CD14-positive monocyte (primary cell): ENCODE results near the gene NLE1. TPM values are rescaled to one million over a fixed set of nuclear protein-coding genes. Genes with fewer than 3 reads are reported as not detected.

Experiments
- DNase-seq, 3 donors: peaks; one replicate each; pipeline ENCODE4 v3.0.0-alpha.2; 2011 to 2022
- H2AFZ ChIP-seq: 2 replicates; pipeline ENCODE4 v1.6.0; 2012; ENCODE audit warnings: mild to moderate bottlenecking, low read depth, low read length, inconsistent platforms; ENCODE audit not compliant: insufficient read depth, poor library complexity, severe bottlenecking
- H3K27ac ChIP-seq, 2 donors: 1 replicate in 1 of 2; 2 replicates in 1 of 2; pipeline ENCODE4 v1.5.1; 2012 to 2013; ENCODE audit warnings: low read length in 2 of 2, control low read depth in 1 of 2, inconsistent platforms in 1 of 2, low read depth in 1 of 2, mild to moderate bottlenecking in 1 of 2
- H3K27me3 ChIP-seq, 2 donors: one replicate each; pipeline versions ENCODE4 v1.6.0 to v1.6.1; 2011 to 2013; ENCODE audit warnings: low read length in 2 of 2; ENCODE audit not compliant: control insufficient read depth in 2 of 2, insufficient read depth in 2 of 2
- H3K36me3 ChIP-seq, 2 donors: replicated peaks in 1 of 2; 1 replicate in 1 of 2; 2 replicates in 1 of 2; pipeline versions ENCODE4 v1.5.1 to v1.6.1; 2012 to 2013; ENCODE audit warnings: low read length in 2 of 2, control low read depth in 1 of 2, inconsistent platforms in 1 of 2, mild to moderate bottlenecking in 1 of 2; ENCODE audit not compliant: insufficient read depth in 2 of 2, control insufficient read depth in 1 of 2
- H3K4me1 ChIP-seq, 2 donors: 1 replicate in 1 of 2; 2 replicates in 1 of 2; pipeline versions ENCODE4 v1.5.1 to v1.6.1; 2012 to 2013; ENCODE audit warnings: low read length in 2 of 2, control low read depth in 1 of 2, inconsistent platforms in 1 of 2, mild to moderate bottlenecking in 1 of 2, moderate library complexity in 1 of 2; ENCODE audit not compliant: insufficient read depth in 2 of 2, control insufficient read depth in 1 of 2
- H3K4me2 ChIP-seq: replicated peaks from 2 replicates; pipeline ENCODE3; 2012; ENCODE audit warnings: low read length, moderate library complexity, mild to moderate bottlenecking; ENCODE audit not compliant: poor library complexity, severe bottlenecking; ENCODE audit errors: extremely low read depth
- H3K4me3 ChIP-seq, 3 experiments: fragments of 200-600 bp in 1 of 3; sonication (generic) in 1 of 3; replicated peaks in 1 of 3; 1 replicate in 2 of 3; 2 replicates in 1 of 3; pipeline ENCODE4 v1.5.1; 2011 to 2013; ENCODE audit warnings: low read length in 3 of 3, mild to moderate bottlenecking in 3 of 3, control low read depth in 2 of 3, low read depth in 2 of 3, inconsistent platforms in 1 of 3, moderate library complexity in 1 of 3
- H3K79me2 ChIP-seq: 2 replicates; pipeline ENCODE4 v1.6.0; 2012; ENCODE audit warnings: mild to moderate bottlenecking, control low read depth, inconsistent platforms, low read length, moderate library complexity; ENCODE audit not compliant: insufficient read depth
- H3K9ac ChIP-seq: 2 replicates; pipeline ENCODE4 v1.6.0; 2017; ENCODE audit warnings: low read length, mild to moderate bottlenecking; ENCODE audit not compliant: insufficient read depth, poor library complexity, severe bottlenecking
- H3K9me3 ChIP-seq, 2 donors: replicated peaks in 1 of 2; 1 replicate in 1 of 2; 2 replicates in 1 of 2; pipeline versions ENCODE4 v1.5.1 to v1.6.1; 2012 to 2013; ENCODE audit warnings: low read length in 2 of 2, control low read depth in 1 of 2; ENCODE audit not compliant: control insufficient read depth in 1 of 2, insufficient read depth in 1 of 2
- H4K20me1 ChIP-seq: 2 replicates; pipeline ENCODE4 v1.6.0; 2012; ENCODE audit warnings: mild to moderate bottlenecking, low read length, control low read depth, moderate library complexity; ENCODE audit not compliant: insufficient read depth
- H3K27ac Mint-ChIP-seq, 7 donors: one replicate each; pipeline ENCODE4 v1.8.0; 2020; ENCODE audit warnings: mild to moderate bottlenecking in 7 of 7, mixed read lengths in 7 of 7, moderate library complexity in 6 of 7, inconsistent platforms in 2 of 7
- H3K27me3 Mint-ChIP-seq, 3 donors: one replicate each; pipeline ENCODE4 v1.8.0; 2021 to 2022; ENCODE audit warnings: low read depth in 3 of 3, mild to moderate bottlenecking in 3 of 3, mixed read lengths in 3 of 3, moderate library complexity in 3 of 3, inconsistent platforms in 1 of 3
- H3K36me3 Mint-ChIP-seq, 2 donors: one replicate each; pipeline ENCODE4 v1.8.0; 2020; ENCODE audit warnings: mixed read lengths in 2 of 2, inconsistent platforms in 1 of 2, mild to moderate bottlenecking in 1 of 2
- H3K4me1 Mint-ChIP-seq: one replicate; pipeline ENCODE4 v1.8.0; 2020; ENCODE audit warnings: mild to moderate bottlenecking, mixed read lengths
- H3K4me3 Mint-ChIP-seq, 2 donors: one replicate each; pipeline ENCODE4 v1.8.0; 2020; ENCODE audit warnings: mild to moderate bottlenecking in 2 of 2, mixed read lengths in 2 of 2, moderate library complexity in 1 of 2
- H3K9me3 Mint-ChIP-seq, 7 donors: one replicate each; pipeline ENCODE4 v1.8.0; 2020 to 2022; ENCODE audit warnings: mixed read lengths in 7 of 7, mild to moderate bottlenecking in 6 of 7, moderate library complexity in 6 of 7, inconsistent platforms in 2 of 7
- CTCF ChIP-seq: fragments of 200-600 bp; IDR thresholded peaks from one replicate; pipeline ENCODE4 v1.8.0; 2022; ENCODE audit warnings: antibody characterized with exemption, mild to moderate bottlenecking
- WGBS: methylation state at CpG from one replicate; pipeline ENCODE4 v1.1.5; 2013; ENCODE audit warnings: missing lambda C conversion rate; ENCODE audit not compliant: insufficient coverage; 5-methylcytosine and 5-hydroxymethylcytosine counted together
- intact Hi-C, 2 donors: fragments of 100-400 bp; cut with micrococcal nuclease; formaldehyde crosslinking; loops; one replicate each; pipeline versions ENCODE4 v1.15.0 to v1.15.1; 2023
- polyA plus RNA-seq, 3 donors: library from polyadenylated mRNA; depleted of rRNA in 1 of 3; unstranded in 2 of 3; stranded (reverse) in 1 of 3; fragments of 300-500 nt in 2 of 3; fragments of >200 nt in 1 of 3; fragmentation: Illumina TruSeq in 2 of 3; gene quantifications; 1 replicate in 2 of 3; 2 replicates in 1 of 3; pipeline ENCODE4 v1.2.3, GENCODE V29; 2012 to 2021

The NLE1 gene
- polyA plus RNA-seq, 3 donors, result 1.6 to 3.6 (median 2.2) TPM

GRCh38 chr17:35149941-35150340, 7.8 kb upstream of the NLE1 start:
- Histone ChIP-seq H3K4me2 (no peak overlapping the region), H2AFZ (no peak overlapping the region), H3K4me1 (no peaks in the 10 kb centered on the region), H3K9ac (no peak overlapping the region), H3K4me3 (no peak overlapping the region), H3K79me2 (no peaks in the 10 kb centered on the region), H3K36me3 (no peaks in the 10 kb centered on the region), H4K20me1 (no peaks in the 10 kb centered on the region), H3K27ac (no peak overlapping the region), H3K9me3 (no peaks in the 10 kb centered on the region), H3K27me3 (no peaks in the 10 kb centered on the region)
- H3K9me3 Mint-ChIP-seq, result peaks cover 0 to 3% (median 0%) of the 10 kb centered on the region in 7 donors
- no peak overlapping the region for H3K27ac Mint-ChIP-seq
- no peak for DNase-seq
- no peak for TF ChIP-seq CTCF
- H3K4me3 Mint-ChIP-seq, result no peak overlapping the region
- H3K4me1 Mint-ChIP-seq, result no peaks in the 10 kb centered on the region
- H3K36me3 Mint-ChIP-seq, result no peaks in the 10 kb centered on the region
- H3K27me3 Mint-ChIP-seq, result peaks cover 5 to 11% (median 11%) of the 10 kb centered on the region in 3 donors
- 95% methylated on average over 9 of the region's 11 CpGs for WGBS
- intact Hi-C loops, result no loop called here

- Histone ChIP-seq H2AFZ (no peak overlapping the region), H3K4me1 (no peaks in the 10 kb centered on the region), H4K20me1 (no peaks in the 10 kb centered on the region), H3K9ac (no peak overlapping the region), H3K27me3 (no peaks in the 10 kb centered on the region), H3K27ac (no peak overlapping the region), H3K9me3 (no peaks in the 10 kb centered on the region), H3K4me3 (no peak overlapping the region), H3K36me3 (no peaks in the 10 kb centered on the region), H3K4me2 (no peak overlapping the region), H3K79me2 (no peaks in the 10 kb centered on the region)
- H3K27me3 Mint-ChIP-seq, result peaks cover 5 to 11% (median 8%) of the 10 kb centered on the region in 3 donors
- WGBS, result 68% methylated on average over 3 of the region's 9 CpGs
- peaks cover 0 to 3% (median 0%) of the 10 kb centered on the region in 7 donors for H3K9me3 Mint-ChIP-seq
- intact Hi-C loops, result no loop called here
- H3K4me3 Mint-ChIP-seq, result no peak overlapping the region
- H3K36me3 Mint-ChIP-seq, result no peaks in the 10 kb centered on the region
- no peaks in the 10 kb centered on the region for H3K4me1 Mint-ChIP-seq
- TF ChIP-seq CTCF, result no peak
- DNase-seq, result no peak
- no peak overlapping the region for H3K27ac Mint-ChIP-seq
These were observed 6.0 kb upstream of the NLE1 start for GRCh38 chr17:35148144-35148543.
